HepG2 (cell line): Measurements from ENCODE around the gene CSK. TPM values are rescaled to one million over a fixed set of nuclear protein-coding genes. Genes with fewer than 3 reads are reported as not detected.

Experiments used
- ATAC-seq: fragments of 200-7000 bp; cut with Tn5 transposase; 3 replicates; pipeline ENCODE4 v1.9.1; 2020; ENCODE audit warnings: mild to moderate bottlenecking, moderate library complexity
- BruUV-seq: library from RNA; stranded (reverse); fragments of 400-500 nt; replicated peaks from 2 replicates; lab custom pipeline; 2021; lab: Mats Ljungman, UMichigan
- CTCF ChIA-PET: fragments of 300-600 bp; formaldehyde crosslinking; extraction: SDS; loops from one replicate; lab custom pipeline; 2021; ENCODE audit warnings: low total read pairs, inconsistent platforms, low intra/inter-chr PET ratio; lab: Yijun Ruan, JAX
- POLR2A ChIA-PET: fragments of 350-600 bp; sonication (Branson Sonifier 250); formaldehyde crosslinking; loops from one replicate; lab custom pipeline; 2020; ENCODE audit warnings: antibody characterized with exemption, inconsistent platforms; lab: Yijun Ruan, JAX
- DNase-seq: peaks from one replicate; pipeline ENCODE4 v3.0.0-alpha.2; 2015; ENCODE audit warnings: low spot score
- FAIRE-seq: peaks from 3 replicates; lab custom pipeline; 2011; peaks lifted over from hg19 to GRCh38; lab: Jason Lieb, UNC
- H2AFZ ChIP-seq: one replicate; pipeline ENCODE4 v1.6.1; 2011; ENCODE audit warnings: low read length, inconsistent platforms
- H3K27ac ChIP-seq: fragments of 300-600 bp; 3 replicates; pipeline ENCODE4 v1.8.0; 2011; ENCODE audit warnings: mixed run types, mild to moderate bottlenecking, mixed read lengths, low read length, inconsistent platforms; ENCODE audit not compliant: insufficient read depth; ENCODE audit errors: extremely low read length
- H3K27me3 ChIP-seq, 2 experiments: fragments of 200-600 bp in 1 of 2; 2 replicates in 1 of 2; 3 replicates in 1 of 2; pipeline versions ENCODE4 v1.6.0 to v1.8.0; 2011; ENCODE audit warnings: low read length in 2 of 2, mild to moderate bottlenecking in 2 of 2, moderate library complexity in 2 of 2, inconsistent platforms in 1 of 2; ENCODE audit not compliant: insufficient read depth in 2 of 2, control insufficient read depth in 1 of 2
- H3K36me3 ChIP-seq, 2 experiments: fragments of 200-600 bp in 1 of 2; replicated peaks in 1 of 2; 2 replicates in 1 of 2; 3 replicates in 1 of 2; pipeline versions ENCODE4 v1.5.1 to v1.8.0; 2011; ENCODE audit warnings: low read length in 2 of 2, inconsistent platforms in 1 of 2; ENCODE audit not compliant: insufficient read depth in 2 of 2, control insufficient read depth in 1 of 2
- H3K4me1 ChIP-seq: 2 replicates; pipeline ENCODE4 v1.5.1; 2012; ENCODE audit warnings: low read length, inconsistent platforms; ENCODE audit not compliant: insufficient read depth
- H3K4me2 ChIP-seq: 2 replicates; pipeline ENCODE4 v1.6.0; 2011; ENCODE audit warnings: low read depth, low read length, inconsistent platforms
- H3K4me3 ChIP-seq, 3 experiments: fragments of 200-600 bp in 1 of 3; sonication (generic), shearing (Covaris generic) in 1 of 3; replicated peaks in 1 of 3; 2 replicates each; pipeline ENCODE4 v1.5.1; 2011 to 2016; ENCODE audit warnings: low read length in 3 of 3, inconsistent platforms in 2 of 3, low read depth in 2 of 3, mild to moderate bottlenecking in 2 of 3, control low read depth in 1 of 3, mixed read lengths in 1 of 3; ENCODE audit not compliant: insufficient read depth in 1 of 3
- H3K79me2 ChIP-seq: one replicate; pipeline ENCODE4 v1.6.1; 2011; ENCODE audit warnings: low read length, inconsistent platforms; ENCODE audit not compliant: insufficient read depth
- H3K9ac ChIP-seq: 2 replicates; pipeline ENCODE4 v1.6.0; 2011; ENCODE audit warnings: mild to moderate bottlenecking, low read depth, low read length, inconsistent platforms; ENCODE audit not compliant: insufficient read depth
- H3K9me3 ChIP-seq: 2 replicates; pipeline ENCODE4 v1.5.1; 2012; ENCODE audit warnings: mild to moderate bottlenecking, low read length
- H4K20me1 ChIP-seq: 2 replicates; pipeline ENCODE4 v1.6.0; 2011; ENCODE audit warnings: inconsistent platforms, mild to moderate bottlenecking, low read length, moderate library complexity; ENCODE audit not compliant: insufficient read depth
- CERS6 ChIP-seq: sonication (generic); formaldehyde crosslinking; IDR thresholded peaks from 2 replicates; pipeline ENCODE4 v1.5.0; 2020; ENCODE audit warnings: missing genetic modification reagents
- FOSL2 ChIP-seq: sonication (generic); formaldehyde crosslinking; IDR thresholded peaks from 2 replicates; pipeline ENCODE4 v1.4.0; 2020; ENCODE audit warnings: missing genetic modification reagents
- FOXO1 ChIP-seq: sonication (generic); formaldehyde crosslinking; IDR thresholded peaks from 2 replicates; pipeline ENCODE4 v1.4.0; 2020; ENCODE audit warnings: missing genetic modification reagents
- GTF2F1 ChIP-seq: fragments of 150-350 bp; IDR thresholded peaks from 2 replicates; pipeline ENCODE4 v1.6.1; 2014; ENCODE audit warnings: low read length
- MBD4 ChIP-seq: IDR thresholded peaks from 2 replicates; pipeline ENCODE4 v1.6.1; 2012; ENCODE audit warnings: low read length, inconsistent platforms, borderline replicate concordance
- NFE2L2 ChIP-seq: fragments of 150-350 bp; IDR thresholded peaks from 2 replicates; pipeline ENCODE4 v1.6.1; 2014; ENCODE audit warnings: low read length
- NFRKB ChIP-seq: fragments of 450-650 bp; IDR thresholded peaks from 2 replicates; pipeline ENCODE4 v1.6.1; 2017
- NPAS2 ChIP-seq: sonication (generic); formaldehyde crosslinking; IDR thresholded peaks from 2 replicates; pipeline ENCODE4 v1.8.0; 2022; ENCODE audit warnings: mild to moderate bottlenecking, missing genetic modification reagents, borderline replicate concordance
- SMARCC2 ChIP-seq: fragments of 450-650 bp; IDR thresholded peaks from 2 replicates; pipeline ENCODE4 v1.6.1; 2017; ENCODE audit warnings: antibody characterized with exemption, mild to moderate bottlenecking
- SNAPC2 ChIP-seq: sonication (generic); formaldehyde crosslinking; IDR thresholded peaks from 2 replicates; pipeline ENCODE4 v1.8.1; 2022; ENCODE audit warnings: mild to moderate bottlenecking, missing genetic modification reagents
- SP1 ChIP-seq, 2 experiments: fragments of 450-650 bp in 1 of 2; sonication (generic) in 1 of 2; formaldehyde crosslinking in 1 of 2; IDR thresholded peaks; 2 replicates each; pipeline versions ENCODE4 v1.4.0 to v1.6.1; 2016 to 2020; ENCODE audit warnings: missing genetic modification reagents in 1 of 2
- U2AF1 ChIP-seq: fragments of 200-400 bp; formaldehyde crosslinking; optimal IDR thresholded peaks from 2 replicates; pipeline ENCODE3; 2017; ENCODE audit warnings: mild to moderate bottlenecking, low read depth, low read length
- ZGPAT ChIP-seq: IDR thresholded peaks from 2 replicates; pipeline ENCODE4 v1.6.1; 2016; ENCODE audit warnings: mild to moderate bottlenecking
- ZKSCAN1 ChIP-seq: fragments of 150-350 bp; IDR thresholded peaks from 2 replicates; pipeline ENCODE4 v1.6.1; 2014; ENCODE audit warnings: low read length
- ZNF224 ChIP-seq: sonication (generic); formaldehyde crosslinking; IDR thresholded peaks from 2 replicates; pipeline ENCODE4 v1.5.0; 2020; ENCODE audit warnings: mild to moderate bottlenecking, missing genetic modification reagents
- ZNF281 ChIP-seq: sonication (generic); formaldehyde crosslinking; IDR thresholded peaks from 2 replicates; pipeline ENCODE4 v1.4.0; 2020; ENCODE audit warnings: missing genetic modification reagents, borderline replicate concordance
- ZNF331 ChIP-seq: sonication (generic); formaldehyde crosslinking; IDR thresholded peaks from 2 replicates; pipeline ENCODE4 v1.4.0; 2020; ENCODE audit warnings: missing genetic modification reagents
- WGBS: methylation state at CpG from one replicate; pipeline ENCODE4 v1.1.6; 2017; ENCODE audit warnings: low lambda C conversion rate; 5-methylcytosine and 5-hydroxymethylcytosine counted together
- in situ Hi-C: cut with HindIII; loops from 2 replicates; pipeline ENCODE4 v1.10.0; 2017; ENCODE audit warnings: low pct_unique_long_range_greater_than_20kb; ENCODE audit not compliant: extremely low pct_ligation_motif_present
- intact Hi-C: fragments of 100-400 bp; cut with micrococcal nuclease; formaldehyde crosslinking; loops from one replicate; pipeline ENCODE4 v1.10.0; 2022; ENCODE audit not compliant: unreplicated experiment
- polyA plus RNA-seq, 8 experiments: library from polyadenylated mRNA; depleted of rRNA in 3 of 8; stranded (reverse) in 7 of 8; unstranded in 1 of 8; fragments of >200 nt; fragmentation: Illumina TruSeq in 4 of 8; extraction: Trizol in 4 of 8; gene quantifications; 2 replicates each; pipeline versions ENCODE4 v1.2.1 to v1.2.3, GENCODE V29; 2011 to 2016; ENCODE audit warnings: low read depth in 4 of 8, missing spikeins in 1 of 8, mixed read lengths in 1 of 8; ENCODE audit not compliant: insufficient read depth in 1 of 8
- total RNA-seq, 5 experiments: library from RNA; depleted of rRNA; stranded (reverse); fragments of >200 nt; fragmentation: Illumina TruSeq; extraction: Trizol; gene quantifications; 2 replicates each; pipeline ENCODE4 v1.2.3, GENCODE V29; 2016; ENCODE audit warnings: low read depth in 1 of 5
- TF ChIP-seq, protein P1 (sequence below): sonication (generic); formaldehyde crosslinking; IDR thresholded peaks from 2 replicates; pipeline ENCODE4 v1.4.0; 2020; ENCODE audit warnings: mild to moderate bottlenecking, missing genetic modification reagents

Gene CSK
- total and polyA plus RNA-seq, 2 of the 13 experiments (the other 11 are each of a cell fraction or from before 2014, with no cell fraction given): 12.5 to 21.3 TPM

DNA sequence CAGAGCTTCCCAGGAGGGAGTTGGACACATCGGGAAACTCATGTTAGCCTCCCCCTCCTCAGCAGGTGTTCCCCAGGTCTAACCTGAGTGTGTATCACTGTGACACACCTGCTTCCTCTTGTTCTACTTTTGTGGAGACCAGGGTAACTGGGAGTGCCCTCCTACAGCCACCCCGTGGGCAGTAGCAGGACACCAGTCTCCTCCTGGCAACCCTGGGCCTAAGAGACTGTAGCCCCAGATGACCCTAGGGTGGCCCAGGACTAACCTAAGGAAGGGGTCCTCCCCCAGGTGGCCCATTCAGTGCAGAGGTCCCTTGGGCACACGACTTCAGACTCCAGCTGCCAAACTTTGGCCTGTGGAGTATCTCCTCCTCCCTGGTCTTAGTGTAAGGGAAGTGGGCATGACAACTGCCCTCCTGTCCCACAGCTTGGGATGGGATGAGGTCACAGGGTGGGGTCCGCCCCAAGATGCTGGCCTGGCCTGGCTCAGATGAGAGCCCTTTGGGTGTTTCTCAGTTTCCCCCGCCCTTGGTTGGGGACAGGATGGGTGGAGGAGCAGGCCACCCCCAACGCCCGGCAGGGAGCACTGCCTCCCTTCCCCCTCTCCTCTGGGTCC is 4.8 kb downstream of the CSK start:
- intact Hi-C loops (loop anchor here (1.0 kb wide), 1 partner anchor 15 kb away; no protein-coding TSS in a partner anchor), in situ Hi-C loops (loop anchor here (10.0 kb wide), 1 partner anchor 242 kb away; the partner anchor contains the start of gene ARID3B)
- Histone ChIP-seq H2AFZ (no peak overlapping the region), H3K27ac (no peak overlapping the region), H3K79me2 (peaks cover 60% of the 10 kb centered on the region), H3K4me2 (no peak overlapping the region), H3K36me3 (peaks cover 7 to 28% of the 10 kb centered on the region in 2 experiments; a peak in 4 of 5 replicates), H4K20me1 (peaks cover 24% of the 10 kb centered on the region), H3K4me1 (peaks cover 52% of the 10 kb centered on the region), H3K27me3 (no peaks in the 10 kb centered on the region), H3K9ac (no peak overlapping the region), H3K9me3 (no peaks in the 10 kb centered on the region), H3K4me3 (no peak overlapping the region)
- no TSS peak for BruUV-seq
- CTCF ChIA-PET: no interaction called here
- FAIRE-seq (no peak), DNase-seq (no peak), ATAC-seq (no peak)
- POLR2A ChIA-PET: interaction anchor here (1.4 kb wide), 1 partner anchor 9 kb away, joined by 7 read pairs; no protein-coding TSS in a partner anchor
- WGBS: 90% methylated on average over 4 of the region's 7 CpGs
- TF ChIP-seq ZNF281 (CRISPR knock-in tag) (no peak), ZNF331 (no peak), FOXO1 (CRISPR knock-in tag) (no peak), ZKSCAN1 (no peak), ZGPAT (CRISPR knock-in tag) (no peak), MBD4 (no peak), CERS6 (CRISPR knock-in tag) (no peak), FOSL2 (CRISPR knock-in tag) (no peak), GTF2F1 (no peak), SMARCC2 (no peak), NPAS2 (CRISPR knock-in tag) (no peak), NFRKB (no peak), ZNF224 (CRISPR knock-in tag) (no peak), SP1 (IDR thresholded peaks at IDR 0.05) (no peak), SP1 (CRISPR knock-in tag; IDR thresholded peaks at IDR 0.05) (no peak), NFE2L2 (no peak), U2AF1 (no peak), SNAPC2 (CRISPR knock-in tag) (no peak)
- TF ChIP-seq, protein P1, sequence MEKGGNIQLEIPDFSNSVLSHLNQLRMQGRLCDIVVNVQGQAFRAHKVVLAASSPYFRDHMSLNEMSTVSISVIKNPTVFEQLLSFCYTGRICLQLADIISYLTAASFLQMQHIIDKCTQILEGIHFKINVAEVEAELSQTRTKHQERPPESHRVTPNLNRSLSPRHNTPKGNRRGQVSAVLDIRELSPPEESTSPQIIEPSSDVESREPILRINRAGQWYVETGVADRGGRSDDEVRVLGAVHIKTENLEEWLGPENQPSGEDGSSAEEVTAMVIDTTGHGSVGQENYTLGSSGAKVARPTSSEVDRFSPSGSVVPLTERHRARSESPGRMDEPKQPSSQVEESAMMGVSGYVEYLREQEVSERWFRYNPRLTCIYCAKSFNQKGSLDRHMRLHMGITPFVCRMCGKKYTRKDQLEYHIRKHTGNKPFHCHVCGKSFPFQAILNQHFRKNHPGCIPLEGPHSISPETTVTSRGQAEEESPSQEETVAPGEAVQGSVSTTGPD (CRISPR knock-in tag): no peak
